GM23338 (cell line): ENCODE measurements around the gene L3MBTL4.

Source experiments
- CTCF ChIP-seq, 2 experiments: fragments of 200-600 bp in 1 of 2; sonication (generic) in 1 of 2; conservative IDR thresholded peaks; 2 replicates each; pipeline versions ENCODE4 v1.5.1 to v1.6.1; 2016 to 2017; ENCODE audit warnings: antibody characterized with exemption in 2 of 2, low read depth in 2 of 2, mild to moderate bottlenecking in 2 of 2, moderate library complexity in 1 of 2
- EZH2 ChIP-seq: fragments of 200-600 bp; sonication (generic); IDR thresholded peaks from one replicate; pipeline ENCODE4 v1.8.0; 2017; ENCODE audit warnings: antibody characterized with exemption, mild to moderate bottlenecking, low read depth; ENCODE audit not compliant: unreplicated experiment
- EZH2phosphoT487 ChIP-seq: fragments of 200-600 bp; sonication (generic); IDR thresholded peaks from one replicate; pipeline ENCODE4 v1.8.1; 2018; ENCODE audit warnings: antibody characterized with exemption; ENCODE audit not compliant: unreplicated experiment
- POLR2AphosphoS5 ChIP-seq: IDR thresholded peaks from 2 replicates; pipeline ENCODE4 v1.6.1; 2016; ENCODE audit warnings: antibody characterized with exemption, low read depth
- ZNF114 ChIP-seq: fragments of 250-450 bp; sonication (Bioruptor Pico); IDR thresholded peaks from 2 replicates; pipeline ENCODE4 v1.5.0; 2020; ENCODE audit warnings: mild to moderate bottlenecking, moderate library complexity
- ZNF331 ChIP-seq: fragments of 250-450 bp; sonication (Bioruptor Pico); IDR thresholded peaks from 2 replicates; pipeline ENCODE4 v1.5.0; 2020; ENCODE audit warnings: low read depth, mild to moderate bottlenecking, moderate library complexity
- TF ChIP-seq, protein P1 (sequence below): IDR thresholded peaks from 2 replicates; pipeline ENCODE4 v1.6.1; 2016; ENCODE audit warnings: antibody characterized with exemption

DNA sequence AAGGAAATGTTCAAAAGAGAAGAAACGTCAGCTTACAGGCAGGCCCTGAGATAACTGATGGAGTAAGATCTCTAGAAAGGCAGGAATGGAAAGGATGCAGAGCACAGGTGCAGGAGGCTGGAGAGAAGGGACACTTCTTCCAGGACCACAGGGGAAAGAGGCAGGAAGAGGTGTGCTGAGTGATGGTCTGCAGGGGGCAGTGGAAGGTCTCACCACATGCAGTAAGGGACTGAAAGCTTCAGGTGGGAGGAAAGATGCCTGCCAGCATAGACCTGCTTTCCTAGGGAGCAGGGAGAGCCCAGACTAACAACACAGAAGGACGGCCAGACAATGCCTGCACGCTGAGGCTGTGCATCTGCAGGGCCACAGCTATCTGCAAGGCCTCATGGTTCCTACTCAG lies 156.8 kb downstream of the L3MBTL4 start:
- TF ChIP-seq CTCF (conservative IDR thresholded peaks at IDR 0.05; ENCODE audit: low read depth in 2 of 2) (peak; percentile 39 to 77), POLR2AphosphoS5 (no peak), ZNF331 (CRISPR knock-in tag) (no peak), EZH2phosphoT487 (no peak), EZH2 (no peak), ZNF114 (CRISPR knock-in tag) (no peak)
- TF ChIP-seq, protein P1, sequence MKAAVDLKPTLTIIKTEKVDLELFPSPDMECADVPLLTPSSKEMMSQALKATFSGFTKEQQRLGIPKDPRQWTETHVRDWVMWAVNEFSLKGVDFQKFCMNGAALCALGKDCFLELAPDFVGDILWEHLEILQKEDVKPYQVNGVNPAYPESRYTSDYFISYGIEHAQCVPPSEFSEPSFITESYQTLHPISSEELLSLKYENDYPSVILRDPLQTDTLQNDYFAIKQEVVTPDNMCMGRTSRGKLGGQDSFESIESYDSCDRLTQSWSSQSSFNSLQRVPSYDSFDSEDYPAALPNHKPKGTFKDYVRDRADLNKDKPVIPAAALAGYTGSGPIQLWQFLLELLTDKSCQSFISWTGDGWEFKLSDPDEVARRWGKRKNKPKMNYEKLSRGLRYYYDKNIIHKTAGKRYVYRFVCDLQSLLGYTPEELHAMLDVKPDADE, result no peak
